ENCODE results near the gene ALPL. TPM values are rescaled to one million over a fixed set of nuclear protein-coding genes. Genes with fewer than 3 reads are reported as not detected.

The ALPL gene
- total and polyA plus RNA-seq, 4 experiments from 2014 or later, result not detected

DNA sequence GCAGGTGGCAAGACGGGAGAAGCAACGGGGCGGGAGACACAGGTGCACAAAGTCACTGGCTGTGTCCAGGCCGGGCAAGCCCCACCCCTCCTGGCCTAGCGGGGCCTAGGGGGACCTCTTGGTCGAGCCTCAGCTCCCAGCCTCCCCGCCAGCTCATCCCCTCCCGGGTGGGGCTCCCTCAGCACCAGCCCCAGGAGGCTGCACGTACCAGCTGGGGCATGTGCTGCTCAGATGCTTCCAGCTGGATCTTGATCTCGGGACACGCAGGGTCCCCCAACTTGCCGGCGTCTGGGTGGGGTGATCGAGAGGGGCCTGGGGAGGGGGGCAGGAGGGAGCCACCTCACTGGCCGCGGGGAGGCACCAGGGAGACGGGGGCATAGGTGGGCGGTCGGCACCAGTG, 88.5 kb downstream of the ALPL start:
- ChIA-PET POLR2A (ENCODE audit: partially characterized antibody) (no interaction called here), CTCF (ENCODE audit: partially characterized antibody) (no interaction called here)
- no peak overlapping the region for H3K4me3 Mint-ChIP-seq
- no peak for DNase-seq
- intact Hi-C loops (cut with micrococcal nuclease), result no loop called here
- no peaks in the 10 kb centered on the region for H3K4me1 Mint-ChIP-seq
- H3K4me3 ChIP-seq (ENCODE audit: low read length in 2 of 2), result no peak overlapping the region
- H3K27me3 Mint-ChIP-seq, result peaks cover 2 to 17% of the 10 kb centered on the region in 2 donors
- H3K9me3 ChIP-seq (ENCODE audit: control insufficient read depth in 1 of 2, low read length in 2 of 2), result no peaks in the 10 kb centered on the region
- no peak overlapping the region for H3K27ac ChIP-seq (ENCODE audit: low read depth, low read length)
- H3K9me3 Mint-ChIP-seq, result no peaks in the 10 kb centered on the region
- H3K27ac Mint-ChIP-seq, result no peak overlapping the region
- H3K36me3 ChIP-seq (ENCODE audit: insufficient read depth, low read length), result no peaks in the 10 kb centered on the region
- no peaks in the 10 kb centered on the region for H3K4me1 ChIP-seq (ENCODE audit: insufficient read depth, low read length)
- H3K27me3 ChIP-seq (ENCODE audit: insufficient read depth, low read length), result no peaks in the 10 kb centered on the region
- no peaks in the 10 kb centered on the region for H3K36me3 Mint-ChIP-seq

DNA sequence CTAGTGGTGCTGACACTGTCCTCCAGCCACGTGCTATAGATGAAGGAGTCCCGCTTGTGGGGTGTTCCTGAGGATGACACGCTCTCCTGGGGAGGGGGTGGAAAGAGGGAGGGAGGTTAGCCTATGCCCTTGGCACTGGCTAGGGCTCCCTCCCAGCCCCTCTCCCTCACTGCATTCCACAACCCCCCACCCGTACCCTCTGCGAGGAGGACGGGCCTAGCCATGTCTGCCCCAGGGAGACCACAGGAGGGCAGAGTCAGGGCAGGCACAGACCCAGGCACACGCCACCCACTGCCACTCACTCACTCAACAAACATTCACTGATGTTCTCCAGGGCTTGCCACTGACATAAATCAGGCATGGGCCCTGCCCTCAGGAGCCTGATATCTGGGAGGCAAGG, 89.2 kb downstream of the ALPL start:
- ChIA-PET CTCF (ENCODE audit: partially characterized antibody) (no interaction called here), POLR2A (ENCODE audit: partially characterized antibody) (no interaction called here)
- Histone ChIP-seq H3K9me3 (ENCODE audit: control insufficient read depth in 1 of 2, low read length in 2 of 2) (no peaks in the 10 kb centered on the region), H3K4me1 (ENCODE audit: insufficient read depth, low read length) (no peaks in the 10 kb centered on the region), H3K27ac (ENCODE audit: low read depth, low read length) (no peak overlapping the region), H3K4me3 (ENCODE audit: low read length in 2 of 2) (no peak overlapping the region), H3K36me3 (ENCODE audit: insufficient read depth, low read length) (no peaks in the 10 kb centered on the region), H3K27me3 (ENCODE audit: insufficient read depth, low read length) (no peaks in the 10 kb centered on the region)
- Mint-ChIP-seq H3K27ac (no peak overlapping the region), H3K9me3 (no peaks in the 10 kb centered on the region), H3K27me3 (peaks cover 2 to 17% of the 10 kb centered on the region in 2 donors), H3K4me3 (no peak overlapping the region), H3K36me3 (no peaks in the 10 kb centered on the region), H3K4me1 (no peaks in the 10 kb centered on the region)
- DNase-seq, result no peak
- intact Hi-C loops (cut with micrococcal nuclease), result no loop called here

GRCh38 chr1:21598904-21599303, 89.7 kb downstream of the ALPL start:
- Mint-ChIP-seq H3K27ac (no peak overlapping the region), H3K9me3 (no peaks in the 10 kb centered on the region), H3K4me3 (no peak overlapping the region), H3K27me3 (peaks cover 4 to 19% of the 10 kb centered on the region in 2 donors), H3K4me1 (no peaks in the 10 kb centered on the region), H3K36me3 (no peaks in the 10 kb centered on the region)
- POLR2A ChIA-PET (ENCODE audit: partially characterized antibody), result no interaction called here
- H3K9me3 ChIP-seq (ENCODE audit: control insufficient read depth in 1 of 2, low read length in 2 of 2), result no peaks in the 10 kb centered on the region
- no peak overlapping the region for H3K4me3 ChIP-seq (ENCODE audit: low read length in 2 of 2)
- no peaks in the 10 kb centered on the region for H3K4me1 ChIP-seq (ENCODE audit: insufficient read depth, low read length)
- no peaks in the 10 kb centered on the region for H3K36me3 ChIP-seq (ENCODE audit: insufficient read depth, low read length)
- H3K27me3 ChIP-seq (ENCODE audit: insufficient read depth, low read length), result no peaks in the 10 kb centered on the region
- DNase-seq, result no peak
- intact Hi-C loops (cut with micrococcal nuclease), result no loop called here
- CTCF ChIA-PET (ENCODE audit: partially characterized antibody), result no interaction called here
- no peak overlapping the region for H3K27ac ChIP-seq (ENCODE audit: low read depth, low read length)

- H3K36me3 Mint-ChIP-seq, result no peaks in the 10 kb centered on the region
- peaks cover 7 to 24% of the 10 kb centered on the region in 2 donors for H3K27me3 Mint-ChIP-seq
- no peak overlapping the region for H3K4me3 ChIP-seq (ENCODE audit: low read length in 2 of 2)
Measured at GRCh38 chr1:21599402-21599801, 90.2 kb downstream of the ALPL start.

DNA sequence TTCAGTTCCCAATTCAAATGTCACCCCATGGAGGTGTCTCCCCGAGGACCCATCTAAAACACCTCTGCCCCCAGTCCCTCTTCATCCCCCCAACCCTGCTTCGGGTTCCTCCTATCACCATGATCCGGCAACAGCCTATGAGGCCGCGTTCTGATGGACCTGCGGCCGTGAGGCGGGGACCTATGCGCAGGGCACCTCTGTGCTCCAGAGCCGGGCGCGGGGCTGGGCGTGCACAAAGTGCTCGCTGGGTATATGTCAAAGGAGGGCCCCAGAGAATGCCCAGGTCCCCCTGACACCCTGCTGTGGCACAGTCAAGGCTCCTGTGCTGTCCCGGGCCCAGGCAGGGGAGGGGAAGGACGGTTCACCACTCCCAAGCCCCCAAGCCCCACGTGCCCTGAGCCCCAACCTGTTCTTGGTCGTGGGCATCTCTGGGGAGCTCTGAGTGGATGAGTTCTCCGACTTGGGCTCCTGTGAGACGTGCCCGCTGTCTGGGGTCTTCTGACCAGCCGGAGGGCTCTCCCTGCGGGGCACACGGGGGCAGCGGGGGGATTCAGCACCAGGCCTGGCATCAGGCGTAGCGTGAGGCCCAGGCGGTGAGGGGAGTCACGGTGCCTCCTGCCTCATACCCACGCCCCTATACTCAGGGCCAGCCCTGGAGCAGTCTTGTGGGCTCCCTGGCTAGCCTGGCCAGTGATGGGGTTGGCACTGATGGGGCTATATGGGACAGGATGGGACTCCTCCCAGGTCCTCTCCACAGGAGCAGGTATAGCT, 92.2 kb downstream of the ALPL start:
- Mint-ChIP-seq H3K9me3 (peaks cover 0 to 2% (median 0%) of the 10 kb centered on the region in 8 donors), H3K4me3 (no peak overlapping the region), H3K27ac (no peak overlapping the region), H3K36me3 (no peaks in the 10 kb centered on the region), H3K4me1 (no peaks in the 10 kb centered on the region), H3K27me3 (peaks cover 7 to 18% of the 10 kb centered on the region in 2 donors)
- CTCF ChIA-PET (ENCODE audit: partially characterized antibody), result no interaction called here
- H3K27ac ChIP-seq (ENCODE audit: low read depth, low read length), result no peak overlapping the region
- intact Hi-C loops (cut with micrococcal nuclease), result no loop called here
- H3K27me3 ChIP-seq (ENCODE audit: insufficient read depth, low read length), result no peaks in the 10 kb centered on the region
- no peak overlapping the region for H3K4me3 ChIP-seq (ENCODE audit: low read length in 2 of 2)
- H3K4me1 ChIP-seq (ENCODE audit: insufficient read depth, low read length), result no peaks in the 10 kb centered on the region
- H3K9me3 ChIP-seq (ENCODE audit: control insufficient read depth in 1 of 2, low read length in 2 of 2), result no peaks in the 10 kb centered on the region
- H3K36me3 ChIP-seq (ENCODE audit: insufficient read depth, low read length), result no peaks in the 10 kb centered on the region
- POLR2A ChIA-PET (ENCODE audit: partially characterized antibody), result no interaction called here
- no peak for DNase-seq

More at GRCh38 chr1:21599402-21599801, 90.2 kb downstream of the ALPL start:
- H3K27me3 ChIP-seq (ENCODE audit: insufficient read depth, low read length), result no peaks in the 10 kb centered on the region
- H3K27ac ChIP-seq (ENCODE audit: low read depth, low read length), result no peak overlapping the region
- ChIA-PET POLR2A (ENCODE audit: partially characterized antibody) (no interaction called here), CTCF (ENCODE audit: partially characterized antibody) (no interaction called here)
- H3K9me3 ChIP-seq (ENCODE audit: control insufficient read depth in 1 of 2, low read length in 2 of 2), result no peaks in the 10 kb centered on the region
- intact Hi-C loops (cut with micrococcal nuclease), result no loop called here
- H3K27ac Mint-ChIP-seq, result no peak overlapping the region
- DNase-seq, result no peak
- no peak overlapping the region for H3K4me3 Mint-ChIP-seq
- H3K36me3 ChIP-seq (ENCODE audit: insufficient read depth, low read length), result no peaks in the 10 kb centered on the region
- H3K4me1 Mint-ChIP-seq, result no peaks in the 10 kb centered on the region
- H3K4me1 ChIP-seq (ENCODE audit: insufficient read depth, low read length), result no peaks in the 10 kb centered on the region
- no peaks in the 10 kb centered on the region for H3K9me3 Mint-ChIP-seq

DNA sequence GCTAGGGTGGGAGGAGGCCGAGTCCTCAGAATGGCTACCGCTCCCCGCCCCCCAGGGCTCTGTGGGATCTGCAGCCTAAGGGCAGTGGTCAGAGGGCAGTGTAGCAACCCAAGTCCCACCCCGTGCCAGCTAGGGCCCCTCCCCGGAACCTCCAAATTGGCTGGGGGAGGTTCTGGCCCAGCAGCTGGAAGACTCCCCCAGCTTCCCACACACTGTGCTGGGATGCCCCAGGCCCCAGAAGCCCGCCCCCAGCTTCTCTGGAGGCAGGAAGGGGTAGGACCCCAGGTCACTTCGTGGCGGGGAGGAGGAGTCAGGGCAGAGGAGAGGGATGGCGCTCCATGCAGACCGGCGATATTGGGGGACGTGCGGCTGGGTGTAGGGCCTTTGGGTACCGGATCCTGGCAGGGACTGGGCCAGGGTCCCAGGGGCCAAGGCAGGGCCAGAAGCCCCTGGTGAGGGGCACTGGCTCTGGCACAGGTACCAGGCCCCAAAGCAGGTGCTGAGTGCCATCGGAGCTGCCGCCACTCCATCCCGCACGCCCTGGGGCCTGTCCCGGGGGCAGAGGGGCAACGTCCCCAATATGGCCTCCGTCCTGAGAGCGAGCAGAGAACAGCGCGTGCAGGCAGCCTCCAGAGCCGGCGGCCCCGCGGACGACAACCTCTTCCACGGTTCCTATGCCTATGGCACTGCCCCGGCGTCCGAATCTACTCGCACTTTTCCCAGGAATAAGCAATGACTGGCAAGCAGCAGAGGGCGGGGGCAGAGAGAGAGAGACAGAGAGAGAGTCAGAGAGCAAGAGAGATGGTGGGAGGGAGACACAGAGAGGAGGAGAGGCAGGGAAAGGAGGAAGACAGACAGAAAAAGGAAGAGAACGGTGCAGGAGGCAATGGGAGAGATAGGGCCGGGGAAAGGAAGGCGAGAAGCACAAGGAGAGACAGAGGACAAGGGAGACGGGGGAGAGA, 94.2 kb downstream of the ALPL start:
- no peak for DNase-seq
- intact Hi-C loops (cut with micrococcal nuclease), result no loop called here
- CTCF ChIA-PET (ENCODE audit: partially characterized antibody), result no interaction called here
- peaks cover 5 to 15% (median 8%) of the 10 kb centered on the region in 4 donors for H3K4me1 Mint-ChIP-seq
- no peaks in the 10 kb centered on the region for H3K36me3 Mint-ChIP-seq
- no peak overlapping the region for H3K4me3 Mint-ChIP-seq
- Histone ChIP-seq H3K9me3 (ENCODE audit: control insufficient read depth in 1 of 2, low read length in 2 of 2) (no peaks in the 10 kb centered on the region), H3K4me3 (ENCODE audit: low read length in 2 of 2) (no peak overlapping the region), H3K4me1 (ENCODE audit: insufficient read depth, low read length) (no peaks in the 10 kb centered on the region), H3K27ac (ENCODE audit: low read depth, low read length) (no peak overlapping the region), H3K36me3 (ENCODE audit: insufficient read depth, low read length) (no peaks in the 10 kb centered on the region), H3K27me3 (ENCODE audit: insufficient read depth, low read length) (no peaks in the 10 kb centered on the region)
- peaks cover 0 to 2% (median 0%) of the 10 kb centered on the region in 8 donors for H3K9me3 Mint-ChIP-seq
- no peak overlapping the region for H3K27ac Mint-ChIP-seq
- H3K27me3 Mint-ChIP-seq, result peaks cover 7 to 25% of the 10 kb centered on the region in 2 donors
- POLR2A ChIA-PET (ENCODE audit: partially characterized antibody), result no interaction called here

DNA sequence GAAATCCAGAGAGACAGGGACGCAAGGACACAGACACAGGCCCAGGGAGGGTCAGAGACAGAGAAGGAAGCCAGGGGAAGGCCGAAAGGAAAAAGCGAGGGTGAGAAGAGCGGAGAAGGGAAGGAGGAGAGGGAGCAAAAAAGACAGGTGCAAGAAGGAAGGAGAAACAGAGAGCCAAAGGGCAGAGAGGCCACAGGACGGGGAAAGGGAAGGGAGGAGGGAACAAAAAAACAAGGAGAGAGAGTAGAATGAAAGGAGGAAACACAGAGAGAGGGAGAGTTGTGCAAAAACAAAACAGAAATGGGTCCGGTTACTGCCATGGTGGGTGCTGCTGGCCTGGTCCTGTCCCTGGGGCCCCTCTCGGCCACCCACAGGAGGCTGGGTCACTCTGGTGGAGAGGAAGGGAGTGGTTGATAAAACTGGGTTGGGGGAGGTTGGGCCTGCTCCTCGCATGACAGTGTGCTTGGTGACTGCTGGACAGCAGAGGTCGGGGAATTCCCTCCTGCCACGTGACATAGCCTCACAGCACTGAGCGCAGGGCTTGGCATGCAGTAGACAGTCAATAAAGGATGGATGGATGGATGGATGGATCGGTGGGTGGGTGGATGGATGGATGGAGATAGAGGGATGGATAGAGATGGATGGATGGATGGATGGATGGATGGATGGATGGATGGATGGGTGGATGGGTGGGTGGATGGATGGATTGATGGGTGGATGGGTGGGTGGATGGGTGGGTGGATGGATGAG, 95.2 kb downstream of the ALPL start:
- Mint-ChIP-seq H3K27me3 (peaks cover 7 to 19% of the 10 kb centered on the region in 2 donors), H3K36me3 (no peaks in the 10 kb centered on the region), H3K27ac (peak overlapping the region in 1 of 7 donors; percentile 36), H3K4me1 (peaks cover 5 to 15% (median 8%) of the 10 kb centered on the region in 4 donors), H3K9me3 (peaks cover 0 to 2% (median 0%) of the 10 kb centered on the region in 8 donors), H3K4me3 (no peak overlapping the region)
- no peaks in the 10 kb centered on the region for H3K9me3 ChIP-seq (ENCODE audit: control insufficient read depth in 1 of 2, low read length in 2 of 2)
- no peaks in the 10 kb centered on the region for H3K36me3 ChIP-seq (ENCODE audit: insufficient read depth, low read length)
- H3K4me1 ChIP-seq (ENCODE audit: insufficient read depth, low read length), result no peaks in the 10 kb centered on the region
- H3K4me3 ChIP-seq (ENCODE audit: low read length in 2 of 2), result no peak overlapping the region
- H3K27me3 ChIP-seq (ENCODE audit: insufficient read depth, low read length), result no peaks in the 10 kb centered on the region
- intact Hi-C loops (cut with micrococcal nuclease), result no loop called here
- ChIA-PET CTCF (ENCODE audit: partially characterized antibody) (no interaction called here), POLR2A (ENCODE audit: partially characterized antibody) (no interaction called here)
- DNase-seq, result no peak
- H3K27ac ChIP-seq (ENCODE audit: low read depth, low read length), result no peak overlapping the region
